Measurements from ENCODE around the gene CELF2.

CELF2 gene

DNA sequence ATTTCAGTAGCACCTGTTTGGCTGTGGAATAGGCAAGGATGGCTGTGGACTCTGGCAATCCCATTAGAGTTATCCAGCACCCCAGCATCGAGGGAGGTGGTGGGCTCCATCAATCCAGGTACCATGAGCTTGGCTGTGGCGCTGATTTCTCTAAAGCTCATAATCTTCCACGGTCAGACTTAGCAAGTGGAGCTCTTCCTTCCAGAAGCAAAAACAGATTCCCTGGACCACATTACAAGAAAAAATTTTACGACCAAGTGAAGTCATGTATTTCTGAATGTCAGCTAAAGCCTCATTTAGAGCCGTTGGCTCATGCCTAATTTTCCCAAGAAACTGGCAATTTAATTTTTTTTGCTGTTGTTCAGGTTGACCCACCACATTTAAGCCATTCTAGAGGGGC, 135.1 kb downstream of the CELF2 start:
- no peak overlapping the region for H3K27ac ChIP-seq (ENCODE audit: low read depth, low read length)
- no peak overlapping the region for H3K4me2 ChIP-seq (ENCODE audit: low read depth, low read length, poor library complexity, severe bottlenecking)
- no peak for TF ChIP-seq EZH2phosphoT487 (conservative IDR thresholded peaks at IDR 0.05; ENCODE audit: low read length)
- TF ChIP-seq, protein P1, sequence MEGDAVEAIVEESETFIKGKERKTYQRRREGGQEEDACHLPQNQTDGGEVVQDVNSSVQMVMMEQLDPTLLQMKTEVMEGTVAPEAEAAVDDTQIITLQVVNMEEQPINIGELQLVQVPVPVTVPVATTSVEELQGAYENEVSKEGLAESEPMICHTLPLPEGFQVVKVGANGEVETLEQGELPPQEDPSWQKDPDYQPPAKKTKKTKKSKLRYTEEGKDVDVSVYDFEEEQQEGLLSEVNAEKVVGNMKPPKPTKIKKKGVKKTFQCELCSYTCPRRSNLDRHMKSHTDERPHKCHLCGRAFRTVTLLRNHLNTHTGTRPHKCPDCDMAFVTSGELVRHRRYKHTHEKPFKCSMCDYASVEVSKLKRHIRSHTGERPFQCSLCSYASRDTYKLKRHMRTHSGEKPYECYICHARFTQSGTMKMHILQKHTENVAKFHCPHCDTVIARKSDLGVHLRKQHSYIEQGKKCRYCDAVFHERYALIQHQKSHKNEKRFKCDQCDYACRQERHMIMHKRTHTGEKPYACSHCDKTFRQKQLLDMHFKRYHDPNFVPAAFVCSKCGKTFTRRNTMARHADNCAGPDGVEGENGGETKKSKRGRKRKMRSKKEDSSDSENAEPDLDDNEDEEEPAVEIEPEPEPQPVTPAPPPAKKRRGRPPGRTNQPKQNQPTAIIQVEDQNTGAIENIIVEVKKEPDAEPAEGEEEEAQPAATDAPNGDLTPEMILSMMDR (IDR thresholded peaks at IDR 0.05; ENCODE audit: insufficient read depth, low read length, poor library complexity, severe bottlenecking): no peak
- H3F3A ChIP-seq (ENCODE audit: insufficient read depth): no peaks in the 10 kb centered on the region
- H3K9me2 ChIP-seq (replicated peaks; ENCODE audit: insufficient read depth, low read length): no peaks in the 10 kb centered on the region
- no peaks in the 10 kb centered on the region for H4K20me1 ChIP-seq (ENCODE audit: low read depth, low read length)
- no peaks in the 10 kb centered on the region for H3K36me3 ChIP-seq (ENCODE audit: low read length)
- no peaks in the 10 kb centered on the region for H3K79me2 ChIP-seq (ENCODE audit: insufficient read depth, low read length)
- H2AFZ ChIP-seq (ENCODE audit: low read depth, low read length, severe bottlenecking): no peak overlapping the region
- no peak overlapping the region for H3K9ac ChIP-seq (ENCODE audit: low read length)
- H3K4me3 ChIP-seq (ENCODE audit: insufficient read depth, low read length, poor library complexity, severe bottlenecking): no peak overlapping the region
- H3K27me3 ChIP-seq (ENCODE audit: low read length): no peaks in the 10 kb centered on the region
- no peaks in the 10 kb centered on the region for H3K9me3 ChIP-seq (ENCODE audit: insufficient read depth, low read length)

DNA sequence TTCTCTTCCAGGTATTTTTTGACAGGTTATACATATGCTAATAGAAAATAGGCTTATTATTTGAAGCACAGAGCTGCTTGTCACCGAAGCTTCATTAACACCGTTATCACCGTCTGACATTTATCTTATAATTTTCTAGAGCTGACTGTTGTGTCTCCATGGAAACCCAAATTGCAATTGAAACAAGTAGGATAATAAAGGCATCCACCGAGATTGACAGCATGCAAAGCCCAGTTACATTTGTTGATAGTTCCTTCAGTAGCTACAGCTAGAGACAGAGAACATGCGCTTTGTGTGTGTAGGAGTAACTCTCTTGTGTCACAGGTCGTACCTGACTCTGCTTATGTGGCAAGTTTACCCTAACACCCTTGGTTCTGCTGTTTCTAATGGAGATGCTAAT, 135.6 kb downstream of the CELF2 start:
- no peak overlapping the region for H3K4me3 ChIP-seq (ENCODE audit: insufficient read depth, low read length, poor library complexity, severe bottlenecking)
- no peak overlapping the region for H2AFZ ChIP-seq (ENCODE audit: low read depth, low read length, severe bottlenecking)
- no peaks in the 10 kb centered on the region for H3K79me2 ChIP-seq (ENCODE audit: insufficient read depth, low read length)
- H3K27me3 ChIP-seq (ENCODE audit: low read length): no peaks in the 10 kb centered on the region
- TF ChIP-seq, protein P1 (IDR thresholded peaks at IDR 0.05; ENCODE audit: insufficient read depth, low read length, poor library complexity, severe bottlenecking): no peak
- no peak for TF ChIP-seq EZH2phosphoT487 (conservative IDR thresholded peaks at IDR 0.05; ENCODE audit: low read length)
- no peaks in the 10 kb centered on the region for H3K9me3 ChIP-seq (ENCODE audit: insufficient read depth, low read length)
- no peaks in the 10 kb centered on the region for H3F3A ChIP-seq (ENCODE audit: insufficient read depth)
- H3K9me2 ChIP-seq (replicated peaks; ENCODE audit: insufficient read depth, low read length): no peaks in the 10 kb centered on the region
- H3K4me2 ChIP-seq (ENCODE audit: low read depth, low read length, poor library complexity, severe bottlenecking): no peak overlapping the region
- H3K9ac ChIP-seq (ENCODE audit: low read length): no peak overlapping the region
- H4K20me1 ChIP-seq (ENCODE audit: low read depth, low read length): no peaks in the 10 kb centered on the region
- H3K36me3 ChIP-seq (ENCODE audit: low read length): no peaks in the 10 kb centered on the region
- no peak overlapping the region for H3K27ac ChIP-seq (ENCODE audit: low read depth, low read length)

DNA sequence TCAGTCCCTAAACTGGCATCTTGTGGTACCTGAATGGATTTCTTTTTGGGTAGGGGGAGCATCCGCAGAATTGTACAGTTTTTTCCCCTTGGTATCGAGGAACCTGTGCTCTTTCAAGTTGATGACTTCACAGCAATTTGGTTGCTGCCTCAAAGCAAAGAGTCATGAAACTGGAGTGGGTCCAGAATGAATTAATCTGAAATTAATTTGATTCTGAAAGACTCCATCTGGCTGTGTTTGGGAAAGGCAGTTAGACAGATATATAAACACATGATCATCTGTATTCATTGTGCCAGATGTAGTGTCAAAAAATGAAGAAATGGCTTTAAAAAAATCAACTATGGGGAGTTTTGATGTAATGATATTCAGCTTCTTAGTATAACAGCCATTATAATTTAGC, 136.1 kb downstream of the CELF2 start:
- Histone ChIP-seq H3F3A (ENCODE audit: insufficient read depth) (no peaks in the 10 kb centered on the region), H4K20me1 (ENCODE audit: low read depth, low read length) (no peaks in the 10 kb centered on the region), H3K27ac (ENCODE audit: low read depth, low read length) (no peak overlapping the region), H3K9me3 (ENCODE audit: insufficient read depth, low read length) (no peaks in the 10 kb centered on the region), H3K27me3 (ENCODE audit: low read length) (no peaks in the 10 kb centered on the region), H3K4me3 (ENCODE audit: insufficient read depth, low read length, poor library complexity, severe bottlenecking) (no peak overlapping the region), H2AFZ (ENCODE audit: low read depth, low read length, severe bottlenecking) (no peak overlapping the region), H3K79me2 (ENCODE audit: insufficient read depth, low read length) (no peaks in the 10 kb centered on the region), H3K9ac (ENCODE audit: low read length) (no peak overlapping the region), H3K4me2 (ENCODE audit: low read depth, low read length, poor library complexity, severe bottlenecking) (no peak overlapping the region), H3K9me2 (replicated peaks; ENCODE audit: insufficient read depth, low read length) (no peaks in the 10 kb centered on the region), H3K36me3 (ENCODE audit: low read length) (no peaks in the 10 kb centered on the region)
- TF ChIP-seq, protein P1 (IDR thresholded peaks at IDR 0.05; ENCODE audit: insufficient read depth, low read length, poor library complexity, severe bottlenecking): no peak
- no peak for TF ChIP-seq EZH2phosphoT487 (conservative IDR thresholded peaks at IDR 0.05; ENCODE audit: low read length)

Data from SU-DHL-6 (cell line).